NB4 (cell line): ENCODE measurements around the gene COPE.

ENCODE experiments used
- CTCF ChIP-seq: IDR thresholded peaks from one replicate; pipeline ENCODE4 v1.5.1; 2012; ENCODE audit warnings: low read depth, low read length
- MAX ChIP-seq: IDR thresholded peaks from 2 replicates; pipeline ENCODE4 v1.6.1; 2011; ENCODE audit warnings: low read depth, low read length
- POLR2A ChIP-seq: IDR thresholded peaks from 2 replicates; pipeline ENCODE4 v1.6.1; 2011; ENCODE audit warnings: mild to moderate bottlenecking; ENCODE audit not compliant: insufficient read length; ENCODE audit errors: extremely low read depth

- TF ChIP-seq POLR2A: no peak
- TF ChIP-seq CTCF: no peak
- no peak for TF ChIP-seq MAX
Measured at GRCh38 chr19:18854982-18855381, 64.2 kb downstream of the COPE start.
